Ishikawa (cell line): ENCODE results near the gene CCDC13.

Experiments
- CEBPB ChIP-seq: IDR thresholded peaks from 2 replicates; pipeline ENCODE4 v1.6.1; 2012
- CREB1 ChIP-seq: IDR thresholded peaks from 2 replicates; pipeline ENCODE4 v1.6.1; 2012; ENCODE audit warnings: low read depth
- EGR1 ChIP-seq: IDR thresholded peaks from 2 replicates; pipeline ENCODE4 v1.6.1; 2012
- EP300 ChIP-seq: IDR thresholded peaks from 2 replicates; pipeline ENCODE4 v1.6.1; 2012; ENCODE audit warnings: borderline replicate concordance
- FOXM1 ChIP-seq: IDR thresholded peaks from 2 replicates; pipeline ENCODE4 v1.6.1; 2012; ENCODE audit warnings: low read depth, borderline replicate concordance
- MAX ChIP-seq: IDR thresholded peaks from 2 replicates; pipeline ENCODE4 v1.6.1; 2012
- NFIC ChIP-seq: IDR thresholded peaks from 2 replicates; pipeline ENCODE4 v1.6.1; 2012
- RAD21 ChIP-seq: IDR thresholded peaks from 2 replicates; pipeline ENCODE4 v1.6.1; 2012; ENCODE audit warnings: low read depth
- REST ChIP-seq: IDR thresholded peaks from 2 replicates; pipeline ENCODE4 v1.6.1; 2012; ENCODE audit warnings: low read depth, mild to moderate bottlenecking
- TAF1 ChIP-seq: IDR thresholded peaks from 2 replicates; pipeline ENCODE4 v1.6.1; 2012; ENCODE audit warnings: low read depth, mild to moderate bottlenecking
- TCF12 ChIP-seq: IDR thresholded peaks from 2 replicates; pipeline ENCODE4 v1.6.1; 2012; ENCODE audit warnings: low read depth
- TEAD4 ChIP-seq: IDR thresholded peaks from 2 replicates; pipeline ENCODE4 v1.6.1; 2012
- YY1 ChIP-seq: IDR thresholded peaks from 2 replicates; pipeline ENCODE4 v1.6.1; 2012; ENCODE audit warnings: low read depth
- ZBTB7A ChIP-seq: IDR thresholded peaks from 2 replicates; pipeline ENCODE4 v1.6.1; 2012; ENCODE audit warnings: low read depth
- TF ChIP-seq, protein P1 (sequence below): IDR thresholded peaks from 2 replicates; pipeline ENCODE4 v1.6.1; 2012

Gene CCDC13

DNA sequence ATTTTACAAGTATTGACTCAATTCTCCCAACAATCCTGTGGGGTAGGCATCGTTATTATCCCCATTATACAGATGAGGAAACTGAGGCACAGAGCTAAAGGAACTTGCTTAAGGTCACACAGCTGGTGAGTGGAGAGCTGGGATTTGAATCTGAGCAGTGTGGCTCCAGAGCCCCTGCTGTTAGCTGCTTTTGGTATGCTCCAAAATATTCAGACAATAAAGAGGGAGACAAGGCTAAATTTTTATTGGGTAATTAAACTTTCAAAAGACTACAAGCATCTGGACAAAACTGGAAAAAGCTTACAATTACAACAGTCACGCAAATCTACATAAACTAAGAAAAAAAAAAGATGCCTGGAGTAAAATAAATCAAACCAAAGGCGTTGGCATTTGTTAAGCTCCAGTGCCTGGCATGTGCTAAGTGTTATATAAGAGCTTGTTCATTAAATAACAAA is 27.7 kb downstream of the CCDC13 start:
- TF ChIP-seq EP300 (no peak), MAX (no peak), FOXM1 (no peak), NFIC (no peak), TAF1 (no peak), ZBTB7A (no peak), REST (no peak), TEAD4 (0 out of 2 replicates have a peak, but pooled peaks have one; percentile 11)

DNA sequence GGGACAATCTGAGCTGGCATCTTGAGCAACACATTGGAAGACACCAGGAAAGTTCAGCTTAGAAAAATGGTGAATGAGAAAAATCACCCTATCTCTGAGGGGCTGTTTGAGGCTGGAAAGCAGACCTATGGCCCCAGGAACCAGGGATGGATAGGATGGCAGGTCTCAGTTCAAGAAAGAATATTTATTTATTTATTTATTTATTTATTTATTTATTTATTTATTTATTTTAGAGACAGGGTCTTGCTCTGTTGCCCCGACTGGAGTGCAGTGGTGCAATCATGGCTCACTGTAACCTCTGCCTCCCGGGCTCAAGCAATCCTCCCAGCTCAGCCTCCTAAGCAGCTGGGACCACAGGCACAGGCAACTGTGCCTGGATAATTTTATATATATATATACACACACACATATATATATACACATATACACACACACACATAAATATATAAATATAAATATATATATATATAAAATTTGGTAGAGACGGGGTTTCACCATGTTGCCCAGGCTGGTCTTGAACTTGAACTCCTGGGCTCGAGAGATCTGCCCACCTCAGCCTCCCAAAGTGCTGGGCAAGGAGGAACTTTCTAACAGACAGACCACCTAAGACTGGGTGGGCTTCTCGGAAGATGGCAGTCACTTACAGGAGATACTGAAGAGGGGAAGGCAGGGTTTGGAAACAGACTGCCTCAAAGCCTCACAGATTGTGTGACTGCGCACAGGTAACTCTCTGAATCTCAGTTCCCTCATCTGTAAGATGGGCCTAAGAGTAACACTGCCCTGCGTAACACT is 29.7 kb downstream of the CCDC13 start:
- TF ChIP-seq ZBTB7A, result no peak
- no peak for TF ChIP-seq MAX
- TF ChIP-seq TEAD4, result no peak
- TF ChIP-seq YY1, result no peak
- no peak for TF ChIP-seq RAD21
- no peak for TF ChIP-seq TAF1
- TF ChIP-seq EP300, result no peak
- TF ChIP-seq EGR1, result no peak
- TF ChIP-seq CEBPB, result no peak
- TF ChIP-seq NFIC, result no peak

- TF ChIP-seq TAF1 (no peak), TCF12 (no peak), EGR1 (no peak), CREB1 (no peak), EP300 (no peak), TEAD4 (no peak), ZBTB7A (no peak), YY1 (no peak), MAX (no peak), FOXM1 (no peak)
- TF ChIP-seq, protein P1, sequence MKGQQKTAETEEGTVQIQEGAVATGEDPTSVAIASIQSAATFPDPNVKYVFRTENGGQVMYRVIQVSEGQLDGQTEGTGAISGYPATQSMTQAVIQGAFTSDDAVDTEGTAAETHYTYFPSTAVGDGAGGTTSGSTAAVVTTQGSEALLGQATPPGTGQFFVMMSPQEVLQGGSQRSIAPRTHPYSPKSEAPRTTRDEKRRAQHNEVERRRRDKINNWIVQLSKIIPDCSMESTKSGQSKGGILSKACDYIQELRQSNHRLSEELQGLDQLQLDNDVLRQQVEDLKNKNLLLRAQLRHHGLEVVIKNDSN, result no peak
Observed at GRCh38 chr3:42742688-42743087, 30.4 kb downstream of the CCDC13 start.

GRCh38 chr3:42742259-42742658 is 30.8 kb downstream of the CCDC13 start:
- TF ChIP-seq TEAD4 (no peak), TCF12 (no peak), CEBPB (no peak), EGR1 (no peak)
- TF ChIP-seq, protein P1, result no peak

GRCh38 chr3:42741796-42742195 is 31.3 kb downstream of the CCDC13 start:
- TF ChIP-seq YY1 (no peak), FOXM1 (no peak), TEAD4 (no peak), ZBTB7A (no peak), EP300 (no peak), MAX (no peak), CEBPB (no peak), NFIC (no peak), CREB1 (no peak), RAD21 (no peak), EGR1 (no peak), REST (no peak), TAF1 (no peak), TCF12 (no peak)
- TF ChIP-seq, protein P1, result no peak
